Neural cell (in vitro differentiated cells): ENCODE results near the gene SLCO2A1. TPM values are rescaled to one million over a fixed set of nuclear protein-coding genes. Genes with fewer than 3 reads are reported as not detected.

Source experiments
- H2AFZ ChIP-seq: fragments of 200-600, 300-800 bp; sonication (generic), shearing (Covaris generic); 2 replicates; pipeline ENCODE4 v1.6.0; 2014; ENCODE audit warnings: low read depth, mild to moderate bottlenecking, antibody characterized with exemption, low read length, moderate library complexity
- H3F3A ChIP-seq: fragments of 200-600 bp; shearing (Covaris generic); 2 replicates; pipeline ENCODE4 v1.6.1; 2016; ENCODE audit warnings: mild to moderate bottlenecking, moderate library complexity, mixed read lengths, antibody characterized with exemption, low read length; ENCODE audit not compliant: insufficient read depth, poor library complexity, severe bottlenecking
- H3K27ac ChIP-seq: fragments of 200-600, 300-800 bp; sonication (generic), shearing (Covaris generic); 2 replicates; pipeline ENCODE4 v1.5.1; 2014; ENCODE audit warnings: mild to moderate bottlenecking, low read length, moderate library complexity
- H3K27me3 ChIP-seq: fragments of 300-800, 200-600 bp; sonication (generic), shearing (Covaris generic); 2 replicates; pipeline ENCODE4 v1.6.0; 2014; ENCODE audit warnings: mild to moderate bottlenecking, low read depth, low read length, moderate library complexity; ENCODE audit not compliant: insufficient read depth
- H3K36me3 ChIP-seq: fragments of 300-800, 200-600 bp; sonication (generic), shearing (Covaris generic); 2 replicates; pipeline ENCODE4 v1.5.1; 2014; ENCODE audit warnings: mild to moderate bottlenecking, antibody characterized with exemption, low read length, moderate library complexity; ENCODE audit not compliant: insufficient read depth
- H3K4me2 ChIP-seq: fragments of 300-800, 200-600 bp; sonication (generic), shearing (Covaris generic); 2 replicates; pipeline ENCODE4 v1.6.0; 2014; ENCODE audit warnings: mild to moderate bottlenecking, low read length
- H3K4me3 ChIP-seq: fragments of 300-800, 200-600 bp; sonication (generic), shearing (Covaris generic); 2 replicates; pipeline ENCODE4 v1.5.1; 2014; ENCODE audit warnings: mild to moderate bottlenecking, low read length, moderate library complexity
- H3K79me2 ChIP-seq: fragments of 200-600 bp; shearing (Covaris generic); replicated peaks from 2 replicates; pipeline ENCODE4 v1.6.0; 2014; ENCODE audit warnings: mild to moderate bottlenecking, low read length, moderate library complexity; ENCODE audit not compliant: insufficient read depth
- H3K9ac ChIP-seq: fragments of 300-800, 200-600 bp; sonication (generic), shearing (Covaris generic); 2 replicates; pipeline ENCODE4 v1.6.1; 2016; ENCODE audit warnings: mild to moderate bottlenecking, low read length, mixed read lengths
- H3K9me2 ChIP-seq: fragments of 200-600 bp; shearing (Covaris generic); 2 replicates; pipeline ENCODE4 v1.6.1; 2016; ENCODE audit warnings: mild to moderate bottlenecking, low read length, mixed read lengths; ENCODE audit not compliant: insufficient read depth
- H3K9me3 ChIP-seq: fragments of 200-600, 300-800 bp; sonication (generic), shearing (Covaris generic); 2 replicates; pipeline ENCODE4 v1.6.1; 2016; ENCODE audit warnings: mild to moderate bottlenecking, mixed run types, low read length, moderate library complexity, mixed read lengths
- H4K20me1 ChIP-seq: fragments of 200-600 bp; shearing (Covaris generic); 2 replicates; pipeline ENCODE4 v1.6.1; 2016; ENCODE audit warnings: mild to moderate bottlenecking, mixed run types; ENCODE audit not compliant: insufficient read depth
- EP300 ChIP-seq: fragments of 450-650 bp; conservative IDR thresholded peaks from 2 replicates; pipeline ENCODE4 v1.6.1; 2014; ENCODE audit warnings: antibody characterized with exemption, mild to moderate bottlenecking, moderate library complexity; ENCODE audit not compliant: poor library complexity, severe bottlenecking
- EZH2 ChIP-seq: fragments of 200-600, 300-800 bp; shearing (Covaris generic), sonication (generic); IDR thresholded peaks from 2 replicates; pipeline ENCODE4 v1.6.1; 2014; ENCODE audit warnings: antibody characterized with exemption, low read length, borderline replicate concordance, mild to moderate bottlenecking; ENCODE audit not compliant: insufficient read depth, poor library complexity, severe bottlenecking
- MXI1 ChIP-seq: fragments of 450-650 bp; conservative IDR thresholded peaks from 2 replicates; pipeline ENCODE4 v1.6.1; 2014; ENCODE audit warnings: antibody characterized with exemption, mild to moderate bottlenecking; ENCODE audit not compliant: poor library complexity, severe bottlenecking
- POLR2AphosphoS5 ChIP-seq: IDR thresholded peaks from 2 replicates; pipeline ENCODE4 v1.6.1; 2012
- RAD21 ChIP-seq: fragments of 450-650 bp; conservative IDR thresholded peaks from 2 replicates; pipeline ENCODE4 v1.6.1; 2014; ENCODE audit warnings: antibody characterized with exemption, mild to moderate bottlenecking, moderate library complexity
- SMC3 ChIP-seq: fragments of 450-650 bp; conservative IDR thresholded peaks from 2 replicates; pipeline ENCODE4 v1.6.1; 2014; ENCODE audit warnings: antibody characterized with exemption, mild to moderate bottlenecking, moderate library complexity; ENCODE audit not compliant: poor library complexity
- TAF1 ChIP-seq: IDR thresholded peaks from 2 replicates; pipeline ENCODE4 v1.6.1; 2012; ENCODE audit warnings: low read depth
- polyA plus RNA-seq: library from polyadenylated mRNA; depleted of rRNA; stranded (reverse); fragments of >200 nt; gene quantifications from 2 replicates; pipeline ENCODE4 v1.2.3, GENCODE V29; 2014
- TF ChIP-seq, protein P1 (sequence below): IDR thresholded peaks from 2 replicates; pipeline ENCODE4 v1.6.1; 2012; ENCODE audit warnings: borderline replicate concordance
- TF ChIP-seq, protein P2 (sequence below): fragments of 450-650 bp; IDR thresholded peaks from 2 replicates; pipeline ENCODE4 v1.5.1; 2014; ENCODE audit warnings: antibody characterized with exemption, mild to moderate bottlenecking, moderate library complexity; ENCODE audit not compliant: poor library complexity, severe bottlenecking

SLCO2A1 gene
- polyA plus RNA-seq, 1 donor from 2014 or later, result not detected

DNA sequence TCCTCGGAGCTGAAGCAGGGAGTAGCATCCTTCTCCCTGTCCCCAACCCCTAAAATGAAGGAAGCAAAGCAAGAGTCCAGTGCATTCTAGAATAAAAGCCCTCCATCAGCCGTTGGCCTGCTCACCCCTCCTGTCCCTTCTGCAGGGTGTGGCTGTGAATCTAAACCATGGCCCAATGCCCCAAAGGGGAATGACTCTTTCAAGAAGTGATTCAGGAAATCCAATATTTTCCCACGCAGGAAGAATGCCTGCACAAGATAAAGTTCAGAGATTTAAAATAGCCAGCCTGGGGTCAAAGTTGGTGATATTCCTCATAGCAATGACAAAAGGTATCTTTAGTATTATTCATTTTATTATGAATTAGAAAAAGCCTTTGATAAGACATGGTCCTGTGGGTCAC is 38.5 kb downstream of the SLCO2A1 start (continued):
- TF ChIP-seq, protein P1, sequence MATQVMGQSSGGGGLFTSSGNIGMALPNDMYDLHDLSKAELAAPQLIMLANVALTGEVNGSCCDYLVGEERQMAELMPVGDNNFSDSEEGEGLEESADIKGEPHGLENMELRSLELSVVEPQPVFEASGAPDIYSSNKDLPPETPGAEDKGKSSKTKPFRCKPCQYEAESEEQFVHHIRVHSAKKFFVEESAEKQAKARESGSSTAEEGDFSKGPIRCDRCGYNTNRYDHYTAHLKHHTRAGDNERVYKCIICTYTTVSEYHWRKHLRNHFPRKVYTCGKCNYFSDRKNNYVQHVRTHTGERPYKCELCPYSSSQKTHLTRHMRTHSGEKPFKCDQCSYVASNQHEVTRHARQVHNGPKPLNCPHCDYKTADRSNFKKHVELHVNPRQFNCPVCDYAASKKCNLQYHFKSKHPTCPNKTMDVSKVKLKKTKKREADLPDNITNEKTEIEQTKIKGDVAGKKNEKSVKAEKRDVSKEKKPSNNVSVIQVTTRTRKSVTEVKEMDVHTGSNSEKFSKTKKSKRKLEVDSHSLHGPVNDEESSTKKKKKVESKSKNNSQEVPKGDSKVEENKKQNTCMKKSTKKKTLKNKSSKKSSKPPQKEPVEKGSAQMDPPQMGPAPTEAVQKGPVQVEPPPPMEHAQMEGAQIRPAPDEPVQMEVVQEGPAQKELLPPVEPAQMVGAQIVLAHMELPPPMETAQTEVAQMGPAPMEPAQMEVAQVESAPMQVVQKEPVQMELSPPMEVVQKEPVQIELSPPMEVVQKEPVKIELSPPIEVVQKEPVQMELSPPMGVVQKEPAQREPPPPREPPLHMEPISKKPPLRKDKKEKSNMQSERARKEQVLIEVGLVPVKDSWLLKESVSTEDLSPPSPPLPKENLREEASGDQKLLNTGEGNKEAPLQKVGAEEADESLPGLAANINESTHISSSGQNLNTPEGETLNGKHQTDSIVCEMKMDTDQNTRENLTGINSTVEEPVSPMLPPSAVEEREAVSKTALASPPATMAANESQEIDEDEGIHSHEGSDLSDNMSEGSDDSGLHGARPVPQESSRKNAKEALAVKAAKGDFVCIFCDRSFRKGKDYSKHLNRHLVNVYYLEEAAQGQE, result no peak

DNA sequence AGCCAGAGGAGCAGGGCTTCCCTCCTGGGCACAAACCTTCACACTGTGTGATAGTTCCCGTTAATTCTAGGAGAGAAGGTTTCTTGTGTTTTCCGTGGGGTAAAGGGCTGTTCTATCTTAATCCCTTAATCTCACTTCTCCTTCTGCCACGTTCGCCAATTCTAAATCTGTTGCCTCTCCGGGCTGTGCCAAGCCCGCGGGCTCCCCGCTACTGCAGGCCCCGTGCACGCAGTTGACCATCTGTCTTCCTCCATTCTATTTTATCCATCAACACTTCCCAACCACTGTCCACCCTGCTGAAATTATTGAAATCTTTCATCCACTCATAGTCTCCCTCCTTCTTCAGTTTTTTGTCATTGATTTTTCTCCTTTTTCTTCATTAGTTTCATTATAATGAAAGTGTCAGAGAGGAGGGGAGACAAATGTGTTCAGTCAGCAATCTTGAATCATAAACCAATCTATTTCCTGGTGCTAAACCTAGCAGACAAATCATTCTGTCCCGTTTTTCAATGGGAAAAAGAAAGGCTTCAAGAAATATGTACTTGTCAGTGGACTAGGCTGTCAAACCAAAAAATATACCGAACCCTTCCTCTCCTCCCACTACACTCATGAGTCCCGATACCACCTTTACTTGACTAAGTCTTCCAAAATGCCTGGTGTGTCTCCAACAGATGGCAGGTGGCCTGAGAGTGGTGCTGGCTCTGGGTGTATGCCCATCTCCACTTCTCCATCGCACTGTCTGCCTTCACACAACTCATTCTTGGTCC is 39.6 kb downstream of the SLCO2A1 start:
- no peaks in the 10 kb centered on the region for H4K20me1 ChIP-seq
- no peak overlapping the region for H3K27ac ChIP-seq
- H3K9ac ChIP-seq, result no peak overlapping the region
- no peaks in the 10 kb centered on the region for H3F3A ChIP-seq
- TF ChIP-seq POLR2AphosphoS5 (no peak), SMC3 (no peak), EZH2 (no peak), RAD21 (no peak), TAF1 (no peak), EP300 (no peak), MXI1 (no peak)
- TF ChIP-seq, protein P2, sequence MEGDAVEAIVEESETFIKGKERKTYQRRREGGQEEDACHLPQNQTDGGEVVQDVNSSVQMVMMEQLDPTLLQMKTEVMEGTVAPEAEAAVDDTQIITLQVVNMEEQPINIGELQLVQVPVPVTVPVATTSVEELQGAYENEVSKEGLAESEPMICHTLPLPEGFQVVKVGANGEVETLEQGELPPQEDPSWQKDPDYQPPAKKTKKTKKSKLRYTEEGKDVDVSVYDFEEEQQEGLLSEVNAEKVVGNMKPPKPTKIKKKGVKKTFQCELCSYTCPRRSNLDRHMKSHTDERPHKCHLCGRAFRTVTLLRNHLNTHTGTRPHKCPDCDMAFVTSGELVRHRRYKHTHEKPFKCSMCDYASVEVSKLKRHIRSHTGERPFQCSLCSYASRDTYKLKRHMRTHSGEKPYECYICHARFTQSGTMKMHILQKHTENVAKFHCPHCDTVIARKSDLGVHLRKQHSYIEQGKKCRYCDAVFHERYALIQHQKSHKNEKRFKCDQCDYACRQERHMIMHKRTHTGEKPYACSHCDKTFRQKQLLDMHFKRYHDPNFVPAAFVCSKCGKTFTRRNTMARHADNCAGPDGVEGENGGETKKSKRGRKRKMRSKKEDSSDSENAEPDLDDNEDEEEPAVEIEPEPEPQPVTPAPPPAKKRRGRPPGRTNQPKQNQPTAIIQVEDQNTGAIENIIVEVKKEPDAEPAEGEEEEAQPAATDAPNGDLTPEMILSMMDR, result no peak
- TF ChIP-seq, protein P1, result no peak
- H3K9me3 ChIP-seq, result no peaks in the 10 kb centered on the region
- no peak overlapping the region for H3K4me3 ChIP-seq
- no peak overlapping the region for H2AFZ ChIP-seq
- no peaks in the 10 kb centered on the region for H3K9me2 ChIP-seq
- no peak overlapping the region for H3K4me2 ChIP-seq
- H3K79me2 ChIP-seq, result no peaks in the 10 kb centered on the region
- no peaks in the 10 kb centered on the region for H3K36me3 ChIP-seq
- no peaks in the 10 kb centered on the region for H3K27me3 ChIP-seq
